ENCODE data around the gene MYH7. TPM values are rescaled to one million over a fixed set of nuclear protein-coding genes. Genes with fewer than 3 reads are reported as not detected.
A peak's percentile ranks its signal among the peaks of the same experiment; 100 is the strongest.
"Not testable (repeated sequence)": the region's sequence is repeated elsewhere in the genome, so short reads cannot be mapped to it uniquely, and the experiment has no call there.

The MYH7 gene
- polyA plus RNA-seq, 1 donor from 2014 or later = 0.12 TPM

DNA sequence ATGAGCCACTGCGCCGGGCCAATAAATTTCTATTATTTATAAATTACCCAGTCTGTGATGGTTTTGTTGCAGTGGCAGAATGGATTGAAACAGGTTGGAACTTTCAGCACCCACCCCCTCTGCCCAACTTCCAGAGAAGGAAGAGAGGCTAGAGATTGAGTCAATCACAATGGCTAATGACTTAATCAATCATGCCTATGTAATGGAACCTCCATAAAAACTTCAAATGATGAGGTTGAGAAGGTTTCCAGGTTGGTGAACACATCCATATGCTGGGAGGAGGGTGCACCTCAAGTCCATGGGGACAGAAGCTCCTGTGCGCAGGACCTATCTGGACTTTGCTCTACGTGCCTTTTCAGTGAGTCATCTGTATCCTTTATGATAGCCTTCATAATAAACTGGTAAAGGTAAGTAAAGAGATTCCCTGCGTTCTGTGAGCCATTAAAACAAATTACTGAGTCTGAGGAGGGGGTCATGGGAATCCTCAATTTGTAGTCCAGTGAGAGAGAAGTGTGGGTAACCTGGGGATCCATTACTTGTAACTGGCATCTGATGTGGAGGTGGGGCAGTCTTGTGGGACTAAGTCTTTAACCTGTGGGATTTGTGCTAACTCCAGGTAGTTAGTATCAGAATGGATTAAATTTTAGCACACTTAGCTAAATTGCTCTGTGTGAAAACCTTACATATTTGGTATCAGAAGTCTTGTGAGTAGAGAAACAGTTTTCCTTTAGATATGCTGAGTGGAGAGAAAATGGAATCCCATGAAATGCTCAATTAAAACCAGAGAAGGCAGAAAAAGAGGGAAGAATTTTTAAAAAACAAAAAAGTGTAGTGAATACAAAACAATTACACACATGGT, 22.4 kb upstream of the MYH7 start:
- Histone ChIP-seq H3K36me3 (ENCODE audit: insufficient read depth, low read length) (no peaks in the 10 kb centered on the region), H3F3A (ENCODE audit: insufficient read depth, low read length, poor library complexity, severe bottlenecking) (no peaks in the 10 kb centered on the region), H3K4me3 (ENCODE audit: low read length) (no peak overlapping the region), H3K9me3 (ENCODE audit: low read length) (no peaks in the 10 kb centered on the region), H2AFZ (ENCODE audit: low read depth, low read length) (no peak overlapping the region), H3K27me3 (ENCODE audit: insufficient read depth, low read depth, low read length) (no peaks in the 10 kb centered on the region), H3K79me2 (replicated peaks; ENCODE audit: insufficient read depth, low read length) (no peaks in the 10 kb centered on the region), H4K20me1 (ENCODE audit: insufficient read depth) (no peaks in the 10 kb centered on the region), H3K9me2 (ENCODE audit: insufficient read depth, low read length) (no peaks in the 10 kb centered on the region), H3K9ac (ENCODE audit: low read length) (no peak overlapping the region), H3K27ac (ENCODE audit: low read length) (no peak overlapping the region), H3K4me2 (ENCODE audit: low read length) (no peak overlapping the region)
- TF ChIP-seq, protein P1, sequence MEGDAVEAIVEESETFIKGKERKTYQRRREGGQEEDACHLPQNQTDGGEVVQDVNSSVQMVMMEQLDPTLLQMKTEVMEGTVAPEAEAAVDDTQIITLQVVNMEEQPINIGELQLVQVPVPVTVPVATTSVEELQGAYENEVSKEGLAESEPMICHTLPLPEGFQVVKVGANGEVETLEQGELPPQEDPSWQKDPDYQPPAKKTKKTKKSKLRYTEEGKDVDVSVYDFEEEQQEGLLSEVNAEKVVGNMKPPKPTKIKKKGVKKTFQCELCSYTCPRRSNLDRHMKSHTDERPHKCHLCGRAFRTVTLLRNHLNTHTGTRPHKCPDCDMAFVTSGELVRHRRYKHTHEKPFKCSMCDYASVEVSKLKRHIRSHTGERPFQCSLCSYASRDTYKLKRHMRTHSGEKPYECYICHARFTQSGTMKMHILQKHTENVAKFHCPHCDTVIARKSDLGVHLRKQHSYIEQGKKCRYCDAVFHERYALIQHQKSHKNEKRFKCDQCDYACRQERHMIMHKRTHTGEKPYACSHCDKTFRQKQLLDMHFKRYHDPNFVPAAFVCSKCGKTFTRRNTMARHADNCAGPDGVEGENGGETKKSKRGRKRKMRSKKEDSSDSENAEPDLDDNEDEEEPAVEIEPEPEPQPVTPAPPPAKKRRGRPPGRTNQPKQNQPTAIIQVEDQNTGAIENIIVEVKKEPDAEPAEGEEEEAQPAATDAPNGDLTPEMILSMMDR (IDR thresholded peaks at IDR 0.05; ENCODE audit: poor library complexity, severe bottlenecking) = no peak
- TF ChIP-seq MXI1 (conservative IDR thresholded peaks at IDR 0.05; ENCODE audit: poor library complexity, severe bottlenecking) (no peak), EZH2 (IDR thresholded peaks at IDR 0.05; ENCODE audit: borderline replicate concordance, insufficient read depth, low read length, poor library complexity, severe bottlenecking) (no peak), POLR2AphosphoS5 (IDR thresholded peaks at IDR 0.05) (no peak), RAD21 (conservative IDR thresholded peaks at IDR 0.05) (no peak), TAF1 (IDR thresholded peaks at IDR 0.05; ENCODE audit: low read depth) (no peak), EP300 (conservative IDR thresholded peaks at IDR 0.05; ENCODE audit: poor library complexity, severe bottlenecking) (no peak), SMC3 (conservative IDR thresholded peaks at IDR 0.05; ENCODE audit: poor library complexity) (no peak)
- TF ChIP-seq, protein P2, sequence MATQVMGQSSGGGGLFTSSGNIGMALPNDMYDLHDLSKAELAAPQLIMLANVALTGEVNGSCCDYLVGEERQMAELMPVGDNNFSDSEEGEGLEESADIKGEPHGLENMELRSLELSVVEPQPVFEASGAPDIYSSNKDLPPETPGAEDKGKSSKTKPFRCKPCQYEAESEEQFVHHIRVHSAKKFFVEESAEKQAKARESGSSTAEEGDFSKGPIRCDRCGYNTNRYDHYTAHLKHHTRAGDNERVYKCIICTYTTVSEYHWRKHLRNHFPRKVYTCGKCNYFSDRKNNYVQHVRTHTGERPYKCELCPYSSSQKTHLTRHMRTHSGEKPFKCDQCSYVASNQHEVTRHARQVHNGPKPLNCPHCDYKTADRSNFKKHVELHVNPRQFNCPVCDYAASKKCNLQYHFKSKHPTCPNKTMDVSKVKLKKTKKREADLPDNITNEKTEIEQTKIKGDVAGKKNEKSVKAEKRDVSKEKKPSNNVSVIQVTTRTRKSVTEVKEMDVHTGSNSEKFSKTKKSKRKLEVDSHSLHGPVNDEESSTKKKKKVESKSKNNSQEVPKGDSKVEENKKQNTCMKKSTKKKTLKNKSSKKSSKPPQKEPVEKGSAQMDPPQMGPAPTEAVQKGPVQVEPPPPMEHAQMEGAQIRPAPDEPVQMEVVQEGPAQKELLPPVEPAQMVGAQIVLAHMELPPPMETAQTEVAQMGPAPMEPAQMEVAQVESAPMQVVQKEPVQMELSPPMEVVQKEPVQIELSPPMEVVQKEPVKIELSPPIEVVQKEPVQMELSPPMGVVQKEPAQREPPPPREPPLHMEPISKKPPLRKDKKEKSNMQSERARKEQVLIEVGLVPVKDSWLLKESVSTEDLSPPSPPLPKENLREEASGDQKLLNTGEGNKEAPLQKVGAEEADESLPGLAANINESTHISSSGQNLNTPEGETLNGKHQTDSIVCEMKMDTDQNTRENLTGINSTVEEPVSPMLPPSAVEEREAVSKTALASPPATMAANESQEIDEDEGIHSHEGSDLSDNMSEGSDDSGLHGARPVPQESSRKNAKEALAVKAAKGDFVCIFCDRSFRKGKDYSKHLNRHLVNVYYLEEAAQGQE (IDR thresholded peaks at IDR 0.05; ENCODE audit: borderline replicate concordance) = no peak

DNA sequence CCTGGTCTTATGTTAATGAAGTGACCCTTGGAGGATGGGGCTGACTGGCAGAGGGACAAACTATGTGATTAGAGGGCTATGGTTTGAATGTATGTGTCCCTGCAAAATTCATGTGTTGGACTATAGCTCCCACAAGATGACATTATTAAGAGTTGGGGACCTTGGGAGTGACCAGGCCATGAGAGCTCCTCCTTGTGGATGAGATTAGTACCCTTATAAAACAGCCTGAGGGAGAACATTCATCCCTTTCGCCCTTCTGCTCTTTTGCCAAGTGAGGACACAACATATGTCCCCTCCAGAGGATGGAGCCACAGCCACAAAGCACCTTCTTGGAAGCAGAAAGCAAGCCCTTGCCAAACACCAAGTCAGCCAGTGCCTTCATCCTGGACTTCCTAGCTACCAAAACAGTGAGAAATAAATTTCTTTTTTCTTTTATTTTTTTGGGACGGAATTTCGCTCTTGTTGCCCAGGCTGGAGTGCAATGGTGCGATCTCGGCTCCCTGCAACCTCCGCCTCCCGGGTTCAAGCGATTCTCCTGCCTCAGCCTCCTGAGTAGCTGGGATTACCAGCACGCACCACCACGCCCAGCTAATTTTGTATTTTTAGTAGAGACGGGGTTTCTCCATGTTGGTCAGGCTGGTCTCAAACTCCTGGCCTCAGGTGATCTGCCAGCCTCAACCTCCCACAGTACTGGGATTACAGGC, 21.6 kb upstream of the MYH7 start:
- H3K4me2 ChIP-seq (ENCODE audit: low read length); H3K9ac ChIP-seq (ENCODE audit: low read length); H3K27ac ChIP-seq (ENCODE audit: low read length); H3K9me3 ChIP-seq (ENCODE audit: low read length); H3K4me3 ChIP-seq (ENCODE audit: low read length); H3K36me3 ChIP-seq (ENCODE audit: insufficient read depth, low read length); H3F3A ChIP-seq (ENCODE audit: insufficient read depth, low read length, poor library complexity, severe bottlenecking); H3K79me2 ChIP-seq (replicated peaks; ENCODE audit: insufficient read depth, low read length); H4K20me1 ChIP-seq (ENCODE audit: insufficient read depth); H3K27me3 ChIP-seq (ENCODE audit: insufficient read depth, low read depth, low read length); H3K9me2 ChIP-seq (ENCODE audit: insufficient read depth, low read length); H2AFZ ChIP-seq (ENCODE audit: low read depth, low read length): not testable (repeated sequence)
- peak; percentile 11 for TF ChIP-seq RAD21 (conservative IDR thresholded peaks at IDR 0.05)
- TF ChIP-seq, protein P1 (IDR thresholded peaks at IDR 0.05; ENCODE audit: poor library complexity, severe bottlenecking) = peak; percentile 11

All from neural cell (in vitro differentiated cells).